HepG2 (cell line): ENCODE data around the gene MLX. TPM values are rescaled to one million over a fixed set of nuclear protein-coding genes. Genes with fewer than 3 reads are reported as not detected.

Experiments
- HNF1A ChIP-seq, 2 experiments: sonication (generic) in 1 of 2; formaldehyde crosslinking in 1 of 2; IDR thresholded peaks; 2 replicates each; pipeline versions ENCODE4 v1.4.0 to v1.6.1; 2016 to 2020; ENCODE audit warnings: borderline replicate concordance in 1 of 2, low read depth in 1 of 2, mild to moderate bottlenecking in 1 of 2, missing genetic modification reagents in 1 of 2
- HNRNPLL ChIP-seq: fragments of 200-400 bp; formaldehyde crosslinking; IDR thresholded peaks from 2 replicates; pipeline ENCODE4 v1.6.1; 2017; ENCODE audit warnings: mild to moderate bottlenecking, low read depth, low read length; ENCODE audit not compliant: poor library complexity, severe bottlenecking
- IRF9 ChIP-seq: sonication (generic); formaldehyde crosslinking; IDR thresholded peaks from 2 replicates; pipeline ENCODE4 v1.8.0; 2022; ENCODE audit warnings: missing genetic modification reagents, mild to moderate bottlenecking, borderline replicate concordance
- MYNN ChIP-seq: sonication (generic); formaldehyde crosslinking; IDR thresholded peaks from 2 replicates; pipeline ENCODE4 v1.4.0; 2020; ENCODE audit warnings: mild to moderate bottlenecking, low read depth, missing genetic modification reagents
- NONO ChIP-seq, 2 experiments: fragments of 450-650 bp in 1 of 2; sonication (generic) in 1 of 2; formaldehyde crosslinking in 1 of 2; IDR thresholded peaks in 1 of 2; conservative IDR thresholded peaks in 1 of 2; 2 replicates each; pipeline versions ENCODE4 v1.6.1 to v1.8.0; 2017 to 2022; ENCODE audit warnings: mild to moderate bottlenecking in 1 of 2, missing genetic modification reagents in 1 of 2, moderate library complexity in 1 of 2
- RAD21 ChIP-seq: fragments of 450-650 bp; formaldehyde crosslinking; IDR thresholded peaks from 2 replicates; pipeline ENCODE4 v1.5.0; 2020; ENCODE audit warnings: mild to moderate bottlenecking
- SOX13 ChIP-seq, 3 experiments: fragments of 450-650 bp in 1 of 3; sonication (generic) in 1 of 3; formaldehyde crosslinking in 1 of 3; IDR thresholded peaks in 2 of 3; conservative IDR thresholded peaks in 1 of 3; 2 replicates each; pipeline versions ENCODE4 v1.5.0 to v1.6.1; 2016 to 2020; ENCODE audit warnings: antibody characterized with exemption in 1 of 3, mild to moderate bottlenecking in 1 of 3, missing compliant biosample characterization in 1 of 3, missing genetic modification reagents in 1 of 3, moderate library complexity in 1 of 3
- TGIF2 ChIP-seq: IDR thresholded peaks from 2 replicates; pipeline ENCODE4 v1.6.1; 2016; ENCODE audit warnings: control low read depth, missing compliant biosample characterization
- USF2 ChIP-seq, 2 experiments: sonication (generic) in 1 of 2; formaldehyde crosslinking in 1 of 2; IDR thresholded peaks; 2 replicates each; pipeline versions ENCODE4 v1.5.1 to v1.6.1; 2011 to 2020; ENCODE audit warnings: borderline replicate concordance in 1 of 2, low read depth in 1 of 2, low read length in 1 of 2, mild to moderate bottlenecking in 1 of 2, missing genetic modification reagents in 1 of 2, moderate library complexity in 1 of 2
- ZFP37 ChIP-seq: sonication (generic); formaldehyde crosslinking; IDR thresholded peaks from 2 replicates; pipeline ENCODE4 v1.4.0; 2020; ENCODE audit warnings: missing genetic modification reagents, borderline replicate concordance
- ZFP90 ChIP-seq: sonication (generic); formaldehyde crosslinking; IDR thresholded peaks from 2 replicates; pipeline ENCODE4 v1.8.0; 2022; ENCODE audit warnings: missing genetic modification reagents, mild to moderate bottlenecking, inconsistent platforms, borderline replicate concordance
- ZNF18 ChIP-seq: sonication (generic); formaldehyde crosslinking; IDR thresholded peaks from 2 replicates; pipeline ENCODE4 v1.8.0; 2022; ENCODE audit warnings: mild to moderate bottlenecking, missing genetic modification reagents; ENCODE audit not compliant: insufficient replicate concordance
- ZNF607 ChIP-seq: sonication (generic); formaldehyde crosslinking; IDR thresholded peaks from 2 replicates; pipeline ENCODE4 v1.5.1; 2020; ENCODE audit warnings: missing genetic modification reagents, mild to moderate bottlenecking, borderline replicate concordance
- ZNF652 ChIP-seq: IDR thresholded peaks from 2 replicates; pipeline ENCODE4 v1.6.1; 2016; ENCODE audit warnings: low read depth, borderline replicate concordance
- polyA plus RNA-seq, 8 experiments: library from polyadenylated mRNA; depleted of rRNA in 3 of 8; stranded (reverse) in 7 of 8; unstranded in 1 of 8; fragments of >200 nt; fragmentation: Illumina TruSeq in 4 of 8; extraction: Trizol in 4 of 8; gene quantifications; 2 replicates each; pipeline versions ENCODE4 v1.2.1 to v1.2.3, GENCODE V29; 2011 to 2016; ENCODE audit warnings: low read depth in 4 of 8, missing spikeins in 1 of 8, mixed read lengths in 1 of 8; ENCODE audit not compliant: insufficient read depth in 1 of 8
- total RNA-seq, 5 experiments: library from RNA; depleted of rRNA; stranded (reverse); fragments of >200 nt; fragmentation: Illumina TruSeq; extraction: Trizol; gene quantifications; 2 replicates each; pipeline ENCODE4 v1.2.3, GENCODE V29; 2016; ENCODE audit warnings: low read depth in 1 of 5

Gene MLX
- total and polyA plus RNA-seq, 2 of the 13 experiments (the other 11 are each of a cell fraction or from before 2014, with no cell fraction given), result 38.9 to 74.4 TPM

GRCh38 chr17:42522263-42522790 is 44.6 kb upstream of the MLX start (continued):
- no peak for TF ChIP-seq SOX13 (IDR thresholded peaks at IDR 0.05)
- peak in 1 of 2 experiments; percentile 58; a peak in 1 of 4 replicates for TF ChIP-seq SOX13 (CRISPR knock-in tag; conservative IDR thresholded peaks at IDR 0.05 in 1 of 2, IDR thresholded peaks at IDR 0.05 in 1 of 2)
- no peak for TF ChIP-seq IRF9 (CRISPR knock-in tag)
- no peak for TF ChIP-seq ZNF607 (CRISPR knock-in tag)
- no peak for TF ChIP-seq MYNN (CRISPR knock-in tag)
- no peak for TF ChIP-seq ZFP90
- TF ChIP-seq HNF1A (IDR thresholded peaks at IDR 0.05; ENCODE audit: low read depth), result no peak
- TF ChIP-seq HNF1A (CRISPR knock-in tag; IDR thresholded peaks at IDR 0.05; ENCODE audit: borderline replicate concordance), result no peak
- no peak for TF ChIP-seq RAD21 (CRISPR knock-in tag)
- TF ChIP-seq NONO (IDR thresholded peaks at IDR 0.05), result no peak
- 0 out of 2 replicates have a peak, but pooled peaks have one; percentile 27 for TF ChIP-seq NONO (CRISPR knock-in tag; conservative IDR thresholded peaks at IDR 0.05)
- TF ChIP-seq ZFP37, result no peak
- no peak for TF ChIP-seq ZNF18
- TF ChIP-seq USF2 (IDR thresholded peaks at IDR 0.05; ENCODE audit: low read depth, low read length), result no peak
- TF ChIP-seq USF2 (CRISPR knock-in tag; IDR thresholded peaks at IDR 0.05; ENCODE audit: borderline replicate concordance), result no peak
- TF ChIP-seq TGIF2 (CRISPR knock-in tag), result no peak
- no peak for TF ChIP-seq HNRNPLL
- TF ChIP-seq ZNF652 (CRISPR knock-in tag), result no peak
